Transverse colon (tissue), 4 donors: ENCODE measurements around the gene KCNK17. TPM values are rescaled to one million over a fixed set of nuclear protein-coding genes. Genes with fewer than 3 reads are reported as not detected.

ENCODE experiments used
- DNase-seq: peaks from one replicate; pipeline ENCODE4 v3.0.0-alpha.2; 2019
- H3K27ac ChIP-seq, 4 donors: fragments of 200-600 bp; sonication (generic); 2 replicates each; pipeline ENCODE4 v1.5.1; 2016 to 2018; ENCODE audit warnings: inconsistent platforms in 4 of 4
- H3K27me3 ChIP-seq: fragments of 200-600 bp; sonication (generic); 2 replicates; pipeline ENCODE4 v1.5.1; 2017; ENCODE audit warnings: inconsistent platforms
- H3K36me3 ChIP-seq, 4 donors: fragments of 200-600 bp; sonication (generic); 2 replicates each; pipeline ENCODE4 v1.5.1; 2017 to 2019; ENCODE audit warnings: inconsistent platforms in 4 of 4
- H3K4me1 ChIP-seq, 4 donors: fragments of 200-600 bp; sonication (generic); 2 replicates each; pipeline ENCODE4 v1.5.1; 2017 to 2020; ENCODE audit warnings: inconsistent platforms in 4 of 4
- H3K4me3 ChIP-seq, 4 donors: fragments of 200-600 bp; sonication (generic); 1 replicate in 1 of 4; 2 replicates in 3 of 4; pipeline versions ENCODE4 v1.5.1 to v1.6.1; 2017 to 2019; ENCODE audit warnings: inconsistent platforms in 4 of 4
- H3K9me3 ChIP-seq, 2 donors: fragments of 200-600 bp; sonication (generic); 2 replicates each; pipeline ENCODE4 v1.5.1; 2017 to 2019; ENCODE audit warnings: inconsistent platforms in 2 of 2
- EP300 ChIP-seq: sonication (generic); formaldehyde crosslinking; IDR thresholded peaks from one replicate; pipeline ENCODE4 v1.6.1; 2017; ENCODE audit warnings: antibody characterized with exemption, low read depth
- POLR2A ChIP-seq: fragments of 450-650 bp; IDR thresholded peaks from one replicate; pipeline ENCODE4 v1.6.1; 2016; ENCODE audit warnings: antibody characterized with exemption, mild to moderate bottlenecking, moderate library complexity
- POLR2AphosphoS5 ChIP-seq, 3 donors: sonication (generic); formaldehyde crosslinking; IDR thresholded peaks; one replicate each; pipeline ENCODE4 v1.6.1; 2016; ENCODE audit warnings: antibody characterized with exemption in 3 of 3
- WGBS, 2 donors: methylation state at CpG; one replicate each; pipeline ENCODE4 v1.1.5; 2018; ENCODE audit warnings: low coverage in 1 of 2; 5-methylcytosine and 5-hydroxymethylcytosine counted together
- in situ Hi-C, 4 donors: fragments of 200-750 bp; cut with MboI; loops; one replicate each; pipeline versions ENCODE4 v1.15.0 to v1.15.1; 2017; ENCODE audit warnings: low sequenced_read_pairs in 3 of 4, low pct_ligation_motif_present in 1 of 4, low pct_unique_long_range_greater_than_20kb in 1 of 4
- intact Hi-C: fragments of 100-400 bp; cut with DNase I; formaldehyde crosslinking; loops from one replicate; pipeline ENCODE4 v1.15.1; 2023; ENCODE audit warnings: low total_unique reads
- total RNA-seq, 4 donors: library from RNA; depleted of rRNA; stranded (reverse); fragments of >200 nt; gene quantifications; one replicate each; pipeline ENCODE4 v1.1.0, GENCODE V29; 2016
- TF ChIP-seq, protein P1 (sequence below), 5 experiments: fragments of 200-600 bp in 3 of 5; fragments of 450-650 bp in 2 of 5; sonication (generic) in 3 of 5; IDR thresholded peaks; 1 replicate in 2 of 5; 2 replicates in 3 of 5; pipeline ENCODE4 v1.5.1; 2016 to 2017; ENCODE audit warnings: antibody characterized with exemption in 5 of 5, inconsistent platforms in 3 of 5, mild to moderate bottlenecking in 2 of 5, moderate library complexity in 1 of 5

Gene KCNK17
- total RNA-seq, 4 donors from 2014 or later = 0.96 TPM; not detected in 3

DNA sequence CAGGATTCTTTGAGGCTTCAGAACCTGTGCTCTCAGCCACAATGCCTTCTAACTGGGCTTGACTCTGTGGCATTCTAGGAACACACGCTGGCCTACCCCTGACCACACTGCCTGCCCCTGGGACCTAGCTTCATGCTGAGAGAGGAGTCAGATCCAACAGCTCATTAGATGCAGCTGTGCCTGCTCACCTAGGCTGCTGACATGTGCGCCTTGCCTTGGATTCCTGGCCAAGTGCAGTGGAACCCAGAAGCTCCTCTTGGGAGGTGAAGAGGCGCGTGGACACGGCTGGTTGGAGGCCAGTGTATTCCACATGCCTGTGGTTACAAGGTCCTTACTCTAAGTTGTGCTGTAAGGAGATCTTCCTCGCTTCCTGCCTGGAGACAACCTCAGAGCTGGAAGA lies 33.0 kb upstream of the KCNK17 start:
- intact Hi-C loops (no loop called here), in situ Hi-C loops (loop anchor here in 1 of 4 donors (25.0 kb wide), 1 partner anchor 1490 kb away; no protein-coding TSS in a partner anchor)
- TF ChIP-seq, protein P1, sequence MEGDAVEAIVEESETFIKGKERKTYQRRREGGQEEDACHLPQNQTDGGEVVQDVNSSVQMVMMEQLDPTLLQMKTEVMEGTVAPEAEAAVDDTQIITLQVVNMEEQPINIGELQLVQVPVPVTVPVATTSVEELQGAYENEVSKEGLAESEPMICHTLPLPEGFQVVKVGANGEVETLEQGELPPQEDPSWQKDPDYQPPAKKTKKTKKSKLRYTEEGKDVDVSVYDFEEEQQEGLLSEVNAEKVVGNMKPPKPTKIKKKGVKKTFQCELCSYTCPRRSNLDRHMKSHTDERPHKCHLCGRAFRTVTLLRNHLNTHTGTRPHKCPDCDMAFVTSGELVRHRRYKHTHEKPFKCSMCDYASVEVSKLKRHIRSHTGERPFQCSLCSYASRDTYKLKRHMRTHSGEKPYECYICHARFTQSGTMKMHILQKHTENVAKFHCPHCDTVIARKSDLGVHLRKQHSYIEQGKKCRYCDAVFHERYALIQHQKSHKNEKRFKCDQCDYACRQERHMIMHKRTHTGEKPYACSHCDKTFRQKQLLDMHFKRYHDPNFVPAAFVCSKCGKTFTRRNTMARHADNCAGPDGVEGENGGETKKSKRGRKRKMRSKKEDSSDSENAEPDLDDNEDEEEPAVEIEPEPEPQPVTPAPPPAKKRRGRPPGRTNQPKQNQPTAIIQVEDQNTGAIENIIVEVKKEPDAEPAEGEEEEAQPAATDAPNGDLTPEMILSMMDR (IDR thresholded peaks at IDR 0.05) = no peak
- TF ChIP-seq POLR2A = no peak
- TF ChIP-seq EP300 = no peak
- TF ChIP-seq POLR2AphosphoS5 (IDR thresholded peaks at IDR 0.05) = no peak
- Histone ChIP-seq H3K9me3 (no peaks in the 10 kb centered on the region), H3K4me1 (peaks cover 0 to 6% (median 0%) of the 10 kb centered on the region in 4 donors), H3K4me3 (no peak overlapping the region), H3K27me3 (no peaks in the 10 kb centered on the region), H3K36me3 (no peaks in the 10 kb centered on the region), H3K27ac (no peak overlapping the region)
- 90% methylated on average over 6 of the region's 6 CpGs; no CpG with 5 or more reads in 1 of the 2 donors for WGBS, 2 donors
- no peak for DNase-seq

DNA sequence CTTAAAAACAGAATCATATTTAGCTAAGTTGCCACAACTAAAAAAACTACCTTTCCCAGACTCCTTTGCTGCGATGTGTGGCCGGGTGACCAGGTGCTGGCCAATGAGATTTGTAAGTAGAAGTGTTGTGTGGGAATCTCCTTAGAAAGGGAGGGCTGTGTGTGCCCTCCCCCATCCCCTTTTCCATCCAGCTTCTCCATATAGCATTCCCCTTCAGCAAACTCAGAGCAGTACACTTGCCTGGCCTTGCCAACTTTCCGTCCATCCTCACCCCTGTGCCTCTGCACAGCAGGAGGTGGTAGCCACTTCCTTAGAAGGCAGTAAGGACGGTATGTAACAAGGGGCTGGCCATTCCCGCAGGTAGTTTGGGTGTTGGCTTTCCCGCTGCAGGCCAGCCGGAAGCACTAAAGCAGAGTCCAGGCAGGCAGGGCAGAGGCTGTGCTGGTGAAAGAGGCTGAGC lies 30.6 kb upstream of the KCNK17 start:
- no peak overlapping the region for H3K4me3 ChIP-seq
- WGBS, 2 donors = 40 to 79% methylated on average over 1 to 7 of the region's 7 CpGs
- DNase-seq = no peak
- no peaks in the 10 kb centered on the region for H3K36me3 ChIP-seq
- peaks cover 0 to 6% (median 0%) of the 10 kb centered on the region in 4 donors for H3K4me1 ChIP-seq
- no peak overlapping the region for H3K27ac ChIP-seq
- in situ Hi-C loops = loop anchor here in 1 of 4 donors (25.0 kb wide), 1 partner anchor 1492 kb away; no protein-coding TSS in a partner anchor
- no peaks in the 10 kb centered on the region for H3K9me3 ChIP-seq
- intact Hi-C loops = no loop called here
- TF ChIP-seq, protein P1 (IDR thresholded peaks at IDR 0.05) = no peak
- TF ChIP-seq EP300 (no peak), POLR2A (no peak), POLR2AphosphoS5 (IDR thresholded peaks at IDR 0.05) (no peak)
- no peaks in the 10 kb centered on the region for H3K27me3 ChIP-seq

DNA sequence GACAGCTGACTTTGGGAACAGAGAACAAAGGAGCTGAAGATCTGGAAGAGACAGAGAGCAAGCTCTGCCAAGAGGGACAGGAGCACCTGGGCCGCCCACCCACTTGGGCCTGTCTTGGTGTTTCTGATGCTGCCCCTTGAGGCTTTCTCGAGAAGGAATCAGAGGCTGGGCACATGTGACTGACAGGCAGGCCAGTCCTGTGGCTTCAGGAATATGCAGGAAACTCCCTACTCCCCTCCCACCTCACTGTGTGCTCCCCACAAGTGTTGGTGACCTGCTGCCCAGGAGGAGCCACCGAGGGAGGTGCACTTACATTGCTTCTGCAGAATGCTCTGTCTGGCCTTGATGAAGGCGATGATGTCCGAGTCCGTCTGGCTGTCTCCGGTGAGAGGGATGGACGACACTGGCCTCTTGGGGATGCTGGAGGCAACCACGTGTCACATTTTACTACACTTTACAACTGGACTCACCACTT lies 29.2 kb upstream of the KCNK17 start:
- no peak for TF ChIP-seq POLR2AphosphoS5 (IDR thresholded peaks at IDR 0.05)
- no peak for TF ChIP-seq EP300
- TF ChIP-seq POLR2A = no peak
- TF ChIP-seq, protein P1 (IDR thresholded peaks at IDR 0.05) = no peak
- WGBS, 2 donors = 76% methylated on average over 9 of the region's 9 CpGs; no CpG with 5 or more reads in 1 of the 2 donors
- H3K27me3 ChIP-seq = no peaks in the 10 kb centered on the region
- DNase-seq = no peak
- H3K9me3 ChIP-seq = no peaks in the 10 kb centered on the region
- no peak overlapping the region for H3K4me3 ChIP-seq
- in situ Hi-C loops = loop anchor here in 1 of 4 donors (25.0 kb wide), 1 partner anchor 1494 kb away; no protein-coding TSS in a partner anchor
- H3K27ac ChIP-seq = peak overlapping the region in 1 of 4 donors; percentile 15
- H3K36me3 ChIP-seq = no peaks in the 10 kb centered on the region
- intact Hi-C loops = no loop called here
- H3K4me1 ChIP-seq = peaks cover 0 to 6% (median 0%) of the 10 kb centered on the region in 4 donors

DNA sequence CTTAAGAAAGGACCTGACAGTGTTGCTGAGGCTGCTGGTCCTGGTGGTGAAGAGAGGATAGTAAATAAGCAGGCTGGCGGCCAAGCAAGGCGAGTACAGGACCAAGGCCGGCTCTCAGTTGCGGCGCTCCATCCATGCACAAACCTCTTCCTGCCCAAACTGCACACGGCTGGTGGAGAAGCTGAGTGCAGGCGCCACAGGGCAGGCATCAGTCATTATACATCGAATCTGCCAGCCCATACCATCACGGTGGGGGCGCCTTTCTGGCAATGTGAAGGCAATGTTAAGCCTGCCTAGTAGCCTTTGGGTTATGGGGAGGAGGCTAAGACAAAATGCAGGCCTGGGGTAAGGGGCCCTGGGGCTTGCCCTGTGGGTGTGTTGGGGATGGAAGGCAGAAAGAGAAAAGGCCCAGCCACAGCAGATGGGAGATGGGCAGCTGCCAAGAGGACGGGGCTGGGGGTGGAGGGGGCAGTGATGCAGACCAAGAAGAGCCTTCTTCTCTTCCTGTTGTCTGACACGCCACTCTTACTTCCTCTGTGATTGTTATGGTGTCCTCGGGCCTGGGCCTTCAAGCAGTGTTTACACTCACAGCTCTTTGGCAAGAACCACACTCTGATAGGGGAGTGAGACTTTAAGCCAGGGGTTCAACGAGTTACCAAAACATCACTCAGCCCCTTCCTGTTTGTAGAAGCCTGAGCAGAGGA lies 28.6 kb upstream of the KCNK17 start:
- H3K27ac ChIP-seq = peak overlapping the region in 1 of 4 donors; percentile 15
- in situ Hi-C loops (loop anchor here in 1 of 4 donors (25.0 kb wide), 1 partner anchor 1494 kb away; no protein-coding TSS in a partner anchor), intact Hi-C loops (no loop called here)
- DNase-seq = no peak
- no peaks in the 10 kb centered on the region for H3K9me3 ChIP-seq
- H3K27me3 ChIP-seq = no peaks in the 10 kb centered on the region
- H3K36me3 ChIP-seq = no peaks in the 10 kb centered on the region
- 60 to 64% methylated on average over 5 to 14 of the region's 14 CpGs for WGBS, 2 donors
- peaks cover 0 to 6% (median 0%) of the 10 kb centered on the region in 4 donors for H3K4me1 ChIP-seq
- H3K4me3 ChIP-seq = no peak overlapping the region
- no peak for TF ChIP-seq EP300
- TF ChIP-seq POLR2A = no peak
- TF ChIP-seq, protein P1 (IDR thresholded peaks at IDR 0.05) = no peak
- TF ChIP-seq POLR2AphosphoS5 (IDR thresholded peaks at IDR 0.05) = no peak
